Measurements from ENCODE around the gene MDH2.
"Not testable (repeated sequence)": the region's sequence is repeated elsewhere in the genome, so short reads cannot be mapped to it uniquely, and the experiment has no call there.

The MDH2 gene

GRCh38 chr7:76047811-76048667 lies at the start of gene MDH2, which contains the start of gene STYXL1:
TSS of gene MDH2 (plus strand) at chr7:76048106. CDS start at chr7:76048161, 55 bp downstream.
TSS of gene STYXL1 (minus strand) at chr7:76048000. CDS start at chr7:76030523, 17,477 bp downstream.
- peak; percentile 99 for DNase-seq (ENCODE audit: low spot score)

DNA sequence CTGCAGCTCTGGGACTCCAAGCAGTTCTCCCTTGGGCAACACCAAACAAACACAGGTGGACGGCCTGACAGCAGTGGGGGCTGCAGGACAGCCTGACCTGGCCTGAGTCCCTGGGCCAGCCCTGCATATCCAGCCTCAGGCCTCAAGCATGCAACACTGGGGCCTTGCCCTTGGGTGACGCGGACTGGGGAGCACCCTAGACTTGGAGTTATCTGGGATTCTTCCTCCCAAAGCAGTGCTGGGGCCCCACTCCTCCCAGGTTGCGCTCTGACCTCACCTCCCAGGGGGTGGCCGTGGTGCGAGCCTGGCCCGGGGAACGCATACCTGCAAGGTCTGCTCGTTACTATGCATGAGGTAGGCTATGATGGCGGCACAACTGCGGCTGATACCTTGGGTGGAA lies 47.3 kb upstream of the MDH2 start:
- no peak for DNase-seq (ENCODE audit: low spot score)

DNA sequence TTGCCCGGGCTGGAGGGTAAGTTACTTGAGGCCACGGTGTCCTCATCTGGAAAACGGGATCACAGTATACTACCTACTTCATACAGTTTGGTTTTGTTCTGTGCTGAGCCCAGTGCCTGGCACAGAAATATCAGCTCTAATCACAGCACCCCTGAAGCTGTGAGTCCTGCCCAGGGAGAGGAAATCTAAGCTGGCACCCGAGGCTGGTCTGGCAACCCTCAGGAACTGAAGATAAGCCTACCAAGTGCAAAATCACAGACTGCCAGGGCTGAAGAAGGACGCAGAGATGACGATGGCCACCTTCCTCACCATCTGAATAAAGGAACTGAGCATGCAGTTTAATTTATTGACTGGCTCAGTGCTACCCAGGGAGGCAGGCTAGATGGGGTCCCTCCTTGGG lies 45.8 kb upstream of the MDH2 start:
- DNase-seq (ENCODE audit: low spot score) = no peak

DNA sequence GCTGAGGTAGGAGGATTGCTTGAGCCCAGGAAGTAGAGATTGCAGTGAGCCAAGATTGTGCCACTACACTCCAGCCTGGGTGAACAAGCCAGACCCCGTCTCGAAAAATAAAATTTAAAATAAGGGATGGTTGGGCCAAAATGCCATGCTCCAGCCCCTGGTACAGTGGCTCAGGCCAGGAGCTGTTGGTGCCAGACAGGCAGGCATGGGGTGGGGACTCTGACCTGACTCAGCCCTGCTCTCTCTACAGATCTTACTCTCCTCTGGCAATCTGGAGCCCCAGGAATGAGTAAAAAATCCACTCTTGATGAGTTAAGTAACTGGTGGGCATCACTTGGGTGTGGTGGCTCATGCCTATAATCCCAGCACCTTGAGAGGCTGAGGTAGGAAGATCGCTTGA lies 45.1 kb upstream of the MDH2 start:
- DNase-seq (ENCODE audit: low spot score) = no peak

DNA sequence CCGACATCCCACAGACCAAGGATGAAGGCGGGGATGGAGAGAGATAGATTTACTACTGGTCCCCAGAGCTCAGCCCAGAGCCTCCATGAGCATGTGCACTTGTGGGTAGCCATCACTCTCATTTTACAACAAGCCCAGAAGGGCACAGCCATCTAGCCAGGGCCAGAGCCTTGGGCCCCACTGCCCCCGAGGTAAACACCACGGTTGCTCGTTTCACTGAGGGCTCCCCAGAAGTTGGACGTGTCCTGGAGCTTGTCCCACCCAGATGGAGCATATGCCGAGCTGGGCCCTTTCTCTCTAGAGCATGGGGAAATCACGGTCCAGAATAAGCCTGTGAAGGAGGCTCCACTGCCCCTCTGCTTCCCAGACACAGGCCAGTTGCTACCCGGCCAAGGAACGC lies 44.6 kb upstream of the MDH2 start:
- DNase-seq (ENCODE audit: low spot score) = no peak

DNA sequence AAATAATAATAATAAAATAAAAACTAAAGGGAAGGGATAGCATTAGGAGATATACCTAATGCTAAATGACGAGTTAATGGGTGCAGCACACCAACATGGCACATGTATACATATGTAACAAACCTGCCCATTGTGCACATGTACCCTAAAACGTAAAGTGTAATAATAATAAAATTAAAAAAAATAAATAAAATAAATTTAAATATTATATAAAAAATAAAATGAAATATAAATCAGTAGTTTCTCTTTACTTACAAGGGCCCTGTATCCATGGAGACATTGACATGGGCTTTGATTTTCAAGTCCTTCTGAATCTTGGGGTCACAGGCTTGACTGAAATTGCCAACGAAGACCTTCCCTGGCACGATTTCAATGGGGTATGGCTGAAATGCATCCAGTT lies 42.9 kb upstream of the MDH2 start:
- DNase-seq (ENCODE audit: low spot score) = not testable (repeated sequence)

DNA sequence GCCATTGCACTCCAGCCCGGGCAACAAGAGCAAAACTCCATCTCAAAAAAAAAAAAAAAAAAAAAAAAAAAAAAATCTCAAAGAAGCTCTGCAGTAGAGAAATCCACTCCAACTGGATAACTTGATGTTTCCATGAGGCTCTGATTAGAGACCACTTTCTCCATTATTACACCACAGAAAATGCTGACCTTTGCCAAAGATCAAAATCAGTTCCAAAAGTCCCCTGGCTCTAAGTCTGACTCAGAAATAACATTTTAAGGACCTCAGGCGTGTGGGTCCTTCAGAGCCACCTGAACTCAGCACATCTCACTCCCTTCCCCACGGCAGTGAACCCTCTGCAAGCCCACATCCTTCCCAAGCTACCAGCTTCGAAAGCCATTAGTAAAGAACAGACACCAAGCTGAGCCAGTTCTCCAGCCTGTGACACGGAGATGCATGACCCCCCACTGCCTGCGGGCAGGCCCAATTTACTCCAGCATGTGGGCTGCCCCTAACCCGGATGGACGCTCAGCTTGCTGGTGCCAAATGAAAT lies 39.7 kb upstream of the MDH2 start:
- no peak for DNase-seq (ENCODE audit: low spot score)

GRCh38 chr7:76009672-76010600 lies 38.0 kb upstream of the MDH2 start:
- no peak for DNase-seq (ENCODE audit: low spot score)

GRCh38 chr7:76011442-76011861 lies 36.5 kb upstream of the MDH2 start:
- DNase-seq (ENCODE audit: low spot score) = peak; percentile 45

GRCh38 chr7:76016191-76016947 lies 31.5 kb upstream of the MDH2 start:
- DNase-seq (ENCODE audit: low spot score) = no peak

DNA sequence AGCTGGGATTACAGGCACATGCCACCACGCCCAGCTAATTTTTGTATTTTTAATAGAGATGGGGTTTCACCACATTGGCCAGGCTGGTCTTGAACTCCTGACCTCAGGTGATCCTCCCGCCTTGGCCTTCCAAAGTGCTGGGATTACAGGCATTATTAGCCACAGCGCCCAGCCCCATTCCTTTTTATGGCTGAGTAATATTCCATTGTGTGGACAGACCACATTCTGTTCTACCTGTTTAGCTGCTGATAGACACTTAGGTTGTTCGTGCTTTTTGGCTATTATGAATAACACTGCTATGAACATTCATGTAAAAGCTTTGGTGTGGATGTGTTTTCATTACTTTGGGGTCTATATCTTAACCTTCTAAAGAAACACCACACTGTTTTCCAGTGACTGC lies 29.4 kb upstream of the MDH2 start:
- DNase-seq (ENCODE audit: low spot score) = not testable (repeated sequence)

- peak; percentile 81 for DNase-seq (ENCODE audit: low spot score)
Observed at GRCh38 chr7:76020031-76020714, 27.7 kb upstream of the MDH2 start.

DNA sequence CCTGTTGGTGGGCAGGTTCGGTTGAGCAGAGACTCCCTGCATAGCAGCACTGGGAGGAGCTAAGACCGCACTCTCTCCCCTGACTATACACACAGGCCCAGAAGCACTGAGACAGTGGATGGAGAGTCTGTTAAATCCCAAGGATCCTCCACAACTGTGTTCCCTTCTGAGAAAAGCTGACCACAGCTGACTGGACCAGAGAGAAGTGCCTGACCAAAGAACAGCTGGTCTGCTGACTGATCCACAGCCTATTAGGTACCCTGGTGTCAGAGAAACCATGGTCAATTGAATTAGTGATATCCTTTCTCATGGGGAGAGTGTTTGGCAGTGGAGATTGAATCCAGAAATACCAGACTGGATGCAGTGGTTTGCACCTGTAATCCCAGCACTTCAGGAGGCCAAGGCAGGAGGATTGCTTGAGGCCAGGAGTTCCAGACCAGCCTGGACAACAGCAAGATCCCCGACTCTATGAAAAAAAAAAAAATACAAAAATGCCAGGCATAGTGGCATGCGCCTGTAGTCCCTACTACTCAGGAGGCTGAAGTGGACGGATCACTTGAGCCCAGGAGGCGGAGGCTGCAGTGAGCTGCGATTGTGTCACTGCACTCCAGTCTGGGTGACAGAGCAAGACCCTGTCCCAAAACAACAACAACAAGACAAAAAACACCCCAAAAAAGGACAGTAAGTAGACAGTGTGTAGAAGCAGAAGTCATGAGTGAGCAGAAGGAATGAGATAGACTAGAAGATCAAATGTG lies 25.7 kb upstream of the MDH2 start:
- no peak for DNase-seq (ENCODE audit: low spot score)

GRCh38 chr7:76023002-76023401 lies 24.9 kb upstream of the MDH2 start:
- no peak for DNase-seq (ENCODE audit: low spot score)

GRCh38 chr7:76029682-76030081 lies 18.2 kb upstream of the MDH2 start:
- not testable (repeated sequence) for DNase-seq (ENCODE audit: low spot score)

DNA sequence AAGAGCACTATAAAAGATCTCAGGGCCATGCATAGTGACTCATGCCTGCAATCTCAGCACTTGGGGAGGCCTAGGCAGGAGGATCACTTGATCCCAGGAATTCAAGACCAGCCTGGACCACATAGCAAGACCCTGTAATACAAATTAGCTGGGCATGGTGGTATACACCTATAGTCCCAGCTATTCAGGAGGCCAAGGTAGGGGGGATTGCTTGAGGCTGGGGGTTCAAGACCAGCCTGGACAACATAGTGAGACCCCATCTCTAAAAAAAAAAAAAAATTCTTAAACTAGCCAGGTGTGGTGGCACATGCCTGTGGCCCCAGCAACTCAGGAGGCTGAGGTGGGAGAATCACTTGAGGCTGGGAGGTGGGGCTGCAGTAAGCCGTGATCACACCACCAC lies 15.9 kb upstream of the MDH2 start:
- DNase-seq (ENCODE audit: low spot score) = no peak

- DNase-seq (ENCODE audit: low spot score) = no peak
Observed at GRCh38 chr7:76037310-76037709, 10.6 kb upstream of the MDH2 start.

DNA sequence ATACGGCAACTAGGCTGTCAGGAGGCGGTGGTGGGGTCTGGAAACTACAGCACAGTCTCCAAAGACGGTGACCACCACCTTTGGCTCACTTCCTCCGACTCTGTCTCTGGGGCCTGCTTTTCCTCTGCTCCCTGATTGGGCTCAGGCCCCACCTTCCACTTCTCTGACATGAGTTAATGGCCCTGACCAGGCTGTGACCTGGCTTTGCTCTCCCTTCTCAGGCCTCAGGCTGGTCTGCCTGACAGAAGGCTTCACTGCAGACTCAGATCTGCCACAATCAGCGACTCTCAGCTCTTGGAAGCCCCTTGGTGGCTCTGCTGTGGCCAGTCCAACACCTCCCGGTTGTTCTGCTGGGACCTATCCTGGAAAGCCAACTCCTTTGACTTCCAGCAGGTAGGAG lies 7.8 kb upstream of the MDH2 start:
- no peak for DNase-seq (ENCODE audit: low spot score)

GRCh38 chr7:76044375-76044865 lies 3.5 kb upstream of the MDH2 start:
- DNase-seq (ENCODE audit: low spot score) = no peak

- peak; percentile 56 for DNase-seq (ENCODE audit: low spot score)
Observed at GRCh38 chr7:76047305-76047810, 548 bp upstream of the MDH2 start.
